ENCODE data around the gene FA2H.
"Not testable (repeated sequence)": the region's sequence is repeated elsewhere in the genome, so short reads cannot be mapped to it uniquely, and the experiment has no call there.

The FA2H gene

GRCh38 chr16:74743045-74743667 lies 31.5 kb downstream of the FA2H start:
- no peak for DNase-seq

- no peak for DNase-seq
Observed at GRCh38 chr16:74742051-74742481, 32.6 kb downstream of the FA2H start.

- no peak for DNase-seq
Observed at GRCh38 chr16:74740795-74741304, 33.8 kb downstream of the FA2H start.

- DNase-seq = no peak
Observed at GRCh38 chr16:74739275-74739674, 35.3 kb downstream of the FA2H start.

GRCh38 chr16:74738816-74739215 lies 35.8 kb downstream of the FA2H start:
- no peak for DNase-seq

- DNase-seq = no peak
Observed at GRCh38 chr16:74738113-74738541, 36.5 kb downstream of the FA2H start.

- no peak for DNase-seq
Observed at GRCh38 chr16:74737521-74737920, 37.1 kb downstream of the FA2H start.

GRCh38 chr16:74736531-74737157 lies 38.0 kb downstream of the FA2H start:
- DNase-seq = no peak

GRCh38 chr16:74735554-74735953 lies 39.1 kb downstream of the FA2H start:
- DNase-seq = no peak

- no peak for DNase-seq
Observed at GRCh38 chr16:74735162-74735452, 39.5 kb downstream of the FA2H start.

GRCh38 chr16:74734361-74735161 lies 40.1 kb downstream of the FA2H start:
- no peak for DNase-seq

GRCh38 chr16:74732707-74733350 lies 41.8 kb downstream of the FA2H start:
- DNase-seq = no peak

- no peak for DNase-seq
Observed at GRCh38 chr16:74731853-74732477, 42.7 kb downstream of the FA2H start.

GRCh38 chr16:74729783-74730683 lies 44.6 kb downstream of the FA2H start:
- no peak for DNase-seq

- DNase-seq = no peak
Observed at GRCh38 chr16:74727903-74728302, 46.7 kb downstream of the FA2H start.

- DNase-seq = peak; percentile 26
Observed at GRCh38 chr16:74726716-74727115, 47.9 kb downstream of the FA2H start.

GRCh38 chr16:74725651-74726455 lies 48.8 kb downstream of the FA2H start:
- DNase-seq = no peak

- no peak for DNase-seq
Observed at GRCh38 chr16:74724820-74725549, 49.6 kb downstream of the FA2H start.

- no peak for DNase-seq
Observed at GRCh38 chr16:74723256-74723655, 51.4 kb downstream of the FA2H start.

- DNase-seq = not testable (repeated sequence)
Observed at GRCh38 chr16:74722156-74722555, 52.5 kb downstream of the FA2H start.
